Esophagus mucosa (tissue), 1 donor: Measurements from ENCODE around the gene ZNF610. TPM values are rescaled to one million over a fixed set of nuclear protein-coding genes. Genes with fewer than 3 reads are reported as not detected.
"Not testable (repeated sequence)": the region's sequence is repeated elsewhere in the genome, so short reads cannot be mapped to it uniquely, and the experiment has no call there.

Source experiments
- ATAC-seq: fragments of 200-7000 bp; cut with Tn5 transposase; one replicate; pipeline ENCODE4 v1.9.1; 2020
- total RNA-seq: library from RNA; stranded (reverse); gene quantifications from one replicate; pipeline ENCODE4 v1.2.4, GENCODE V29; 2023
- donor health status: DM: yes; HTN: yes; CAD: no.

Gene ZNF610
- total RNA-seq, result 0.24 TPM

DNA sequence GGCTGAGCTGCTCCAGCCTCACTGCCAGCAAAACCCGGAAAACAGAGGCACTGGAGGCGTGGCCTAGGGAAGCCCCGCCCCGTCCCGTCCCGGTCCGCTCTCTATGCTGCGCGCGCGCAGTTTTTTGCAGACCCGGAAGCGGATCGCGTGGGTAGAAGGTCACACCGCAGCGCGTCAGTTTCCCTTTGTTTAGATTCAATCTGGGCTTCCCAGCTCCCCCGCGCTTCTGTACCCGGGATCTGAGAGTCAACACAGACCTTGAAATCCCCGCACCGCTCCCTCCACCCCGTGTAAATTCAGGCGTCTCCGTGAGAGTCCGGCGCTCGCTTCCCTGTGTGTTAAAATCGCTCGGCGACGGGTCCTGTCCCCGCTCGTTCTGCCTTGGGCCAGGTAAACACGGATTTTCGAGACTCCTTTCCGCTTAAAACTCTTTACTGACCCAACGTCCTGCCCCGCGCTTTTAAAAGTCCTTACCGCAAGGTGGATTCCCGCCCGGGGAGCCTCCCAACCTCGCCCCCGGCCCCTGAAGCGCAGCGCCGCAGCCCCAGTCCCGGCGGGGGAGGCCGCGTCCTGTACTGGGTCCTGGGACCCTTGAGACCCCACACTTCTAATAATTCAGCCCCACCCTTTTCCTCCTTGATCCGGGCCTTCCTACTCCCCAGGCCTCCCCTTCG, at the start of gene ZNF610:
Gene ZNF610 (plus strand): TSS at position 127 of the 674 bp plus-strand sequence. CDS start 12,930 bp downstream, outside the sequence.
- peak; percentile 97 for ATAC-seq

- no peak for ATAC-seq
Measured at GRCh38 chr19:52286256-52286655, 49.8 kb upstream of the ZNF610 start.

DNA sequence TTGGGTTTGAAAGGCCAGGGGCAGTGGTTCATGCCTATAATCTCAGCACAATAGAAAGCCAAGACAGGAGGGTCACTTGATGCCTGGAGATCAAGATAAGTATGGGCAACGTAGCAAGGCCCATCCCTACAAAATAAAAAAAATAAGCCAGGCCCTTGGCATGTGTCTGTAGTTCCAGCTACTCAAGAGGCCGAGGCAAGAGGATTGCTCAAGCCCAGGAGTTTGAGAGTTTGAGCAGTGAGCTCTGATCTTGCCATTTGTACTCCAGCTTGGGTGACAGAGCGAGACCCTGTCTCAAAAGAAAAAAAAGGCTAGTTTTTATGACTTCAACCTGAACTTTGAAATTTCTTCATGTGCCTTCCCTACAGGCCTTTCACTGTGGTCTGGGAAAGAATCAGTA, 44.3 kb upstream of the ZNF610 start:
- ATAC-seq, result no peak

DNA sequence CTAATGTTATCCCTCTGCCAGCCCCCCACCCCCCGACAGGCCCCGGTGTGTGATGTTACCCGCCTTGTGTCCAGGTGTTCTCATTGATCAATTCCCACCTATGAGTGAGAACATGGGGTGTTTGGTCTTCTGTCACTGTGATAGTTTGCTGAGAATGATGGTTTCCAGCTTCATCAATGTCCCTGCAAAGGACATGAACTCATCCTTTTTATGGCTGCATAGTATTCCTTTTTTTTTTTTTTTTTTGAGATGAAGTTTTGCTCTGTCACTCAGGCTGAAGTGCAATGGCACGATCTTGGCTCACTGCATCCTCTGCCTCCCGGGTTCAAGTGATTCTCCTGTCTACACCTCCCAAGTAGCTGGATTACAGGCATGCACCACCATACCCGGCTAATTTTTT, 43.1 kb upstream of the ZNF610 start:
- not testable (repeated sequence) for ATAC-seq

- ATAC-seq, result peak; percentile 19
Measured at GRCh38 chr19:52296400-52296772, 39.7 kb upstream of the ZNF610 start.

DNA sequence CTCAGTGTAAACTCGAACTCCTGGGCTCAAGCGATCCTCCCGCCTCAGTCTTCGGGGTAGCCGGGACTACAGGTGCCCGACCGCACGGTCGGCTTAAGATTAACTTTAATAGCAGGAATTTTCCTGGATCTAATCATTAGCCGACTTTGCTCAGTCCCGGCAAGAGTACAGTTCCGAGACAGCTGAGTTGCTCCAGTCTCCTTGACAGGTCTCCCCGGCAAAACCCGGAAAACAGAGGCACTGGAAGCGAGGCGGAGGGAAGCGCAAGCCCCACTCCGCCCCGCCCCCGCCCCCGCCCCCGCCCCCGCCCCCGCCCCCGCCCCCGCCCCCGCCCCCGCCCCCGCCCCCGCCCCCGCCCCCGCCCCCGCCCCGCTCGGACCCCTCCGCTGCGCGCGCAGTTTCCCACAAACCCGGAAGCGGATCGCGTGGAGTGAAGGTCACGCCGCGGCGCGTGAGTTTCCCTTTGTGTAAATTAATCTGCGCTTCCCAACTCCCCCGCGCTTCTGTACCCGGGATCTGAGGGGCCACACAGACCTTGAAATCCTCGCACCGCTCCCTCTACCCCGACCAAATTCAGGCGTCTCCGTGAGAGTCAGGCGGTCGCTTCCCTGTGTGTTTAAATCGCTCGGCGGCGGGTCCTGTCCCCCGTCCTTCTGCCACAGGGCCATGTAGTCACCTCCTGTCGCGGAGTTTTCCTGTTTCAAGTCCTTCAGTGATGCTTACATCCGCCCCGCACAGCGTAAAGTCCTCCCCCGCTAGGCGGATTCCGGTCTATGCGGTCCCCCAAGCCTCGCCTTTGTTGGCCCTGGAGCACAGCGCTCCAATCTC, 39.1 kb upstream of the ZNF610 start, which contains the start of gene ZNF480:
Gene ZNF480 (plus strand): TSS at position 397 of the 828 bp plus-strand sequence. CDS start 3,244 bp downstream, outside the sequence.
- peak; percentile 90 for ATAC-seq

DNA sequence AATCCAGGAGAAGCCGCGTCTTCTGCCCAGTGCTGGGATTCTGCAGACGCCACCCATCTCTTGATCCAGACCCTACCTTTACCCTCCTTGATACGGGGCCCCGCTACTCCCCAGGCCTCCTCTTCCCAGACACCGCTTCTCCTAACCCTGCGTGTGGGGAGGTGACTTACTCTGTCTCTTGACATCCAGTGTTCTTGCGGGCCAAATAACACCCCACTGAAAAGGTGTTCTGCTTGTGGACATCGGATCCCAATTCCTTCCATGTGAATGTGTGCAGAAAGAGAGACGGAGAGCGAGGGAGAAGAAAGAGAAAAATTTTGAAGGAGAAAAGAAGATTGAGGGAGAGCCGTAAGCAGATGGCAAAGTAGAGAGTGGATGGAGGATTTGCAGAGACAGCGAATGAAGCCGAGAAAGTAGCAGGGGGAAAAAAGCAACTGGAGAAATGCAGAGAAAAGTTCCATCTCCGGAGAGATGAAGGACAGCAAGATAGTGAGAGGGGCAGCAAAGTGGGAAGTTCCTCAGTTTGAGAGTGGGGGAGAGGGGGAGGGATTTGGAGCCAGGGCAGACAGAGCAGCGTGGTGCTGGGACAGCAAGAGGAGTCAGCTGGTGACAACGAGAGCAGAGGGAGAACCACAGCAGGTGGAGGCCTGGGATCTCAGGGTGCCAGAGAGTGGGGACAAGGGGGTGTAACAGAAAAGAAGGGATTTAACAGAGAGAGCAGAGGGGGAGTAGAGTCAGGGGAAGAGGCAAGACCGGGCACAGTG, 38.3 kb upstream of the ZNF610 start:
- no peak for ATAC-seq

DNA sequence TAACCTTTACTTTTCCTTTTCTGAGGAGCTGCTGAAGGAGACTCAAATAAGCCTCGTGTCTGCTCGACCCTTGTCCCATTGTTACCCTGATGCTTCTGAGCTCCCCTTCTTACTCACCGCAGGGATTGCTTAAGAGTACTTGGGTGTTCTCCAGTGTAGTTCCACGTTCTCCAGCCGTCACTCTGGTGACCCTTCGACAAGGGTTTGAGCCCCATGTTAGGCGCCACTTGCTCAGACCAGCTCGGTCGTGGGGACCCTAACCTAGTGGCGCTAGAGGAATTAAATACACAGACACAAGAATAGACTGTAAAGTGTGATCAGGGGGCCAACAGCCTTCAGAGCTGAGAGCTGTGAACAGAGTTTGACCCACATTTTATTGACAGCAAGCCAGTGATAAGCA, 28.8 kb upstream of the ZNF610 start:
- ATAC-seq, result no peak

GRCh38 chr19:52322429-52322828, 13.6 kb upstream of the ZNF610 start:
- no peak for ATAC-seq

- no peak for ATAC-seq
Measured at GRCh38 chr19:52331757-52332156, 4.3 kb upstream of the ZNF610 start.

- peak; percentile 37 for ATAC-seq
Measured at GRCh38 chr19:52335768-52336116, 301 bp upstream of the ZNF610 start.

- no peak for ATAC-seq
Measured at GRCh38 chr19:52336791-52337381, 843 bp downstream of the ZNF610 start.

GRCh38 chr19:52339022-52339421, 3.0 kb downstream of the ZNF610 start:
- not testable (repeated sequence) for ATAC-seq

GRCh38 chr19:52343548-52343947, 7.5 kb downstream of the ZNF610 start:
- no peak for ATAC-seq

DNA sequence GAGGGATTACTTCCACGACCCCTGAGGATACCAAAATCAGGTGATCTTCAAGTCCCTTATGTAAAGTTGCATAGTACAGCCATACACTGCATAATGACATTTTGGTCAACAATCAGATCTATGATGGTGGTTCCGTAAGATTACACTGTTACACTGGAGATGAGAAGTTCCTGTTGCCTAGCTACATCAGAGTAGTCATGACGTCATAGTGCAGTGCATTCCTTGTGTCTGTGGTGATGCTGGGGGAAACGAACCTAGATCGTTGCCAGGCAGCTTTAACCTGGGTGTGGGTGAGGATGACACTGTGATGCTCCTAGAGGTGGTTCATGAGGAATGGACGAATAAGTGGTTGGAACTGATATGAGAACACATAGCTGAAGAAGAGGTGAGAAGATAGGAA, 9.1 kb downstream of the ZNF610 start:
- no peak for ATAC-seq

DNA sequence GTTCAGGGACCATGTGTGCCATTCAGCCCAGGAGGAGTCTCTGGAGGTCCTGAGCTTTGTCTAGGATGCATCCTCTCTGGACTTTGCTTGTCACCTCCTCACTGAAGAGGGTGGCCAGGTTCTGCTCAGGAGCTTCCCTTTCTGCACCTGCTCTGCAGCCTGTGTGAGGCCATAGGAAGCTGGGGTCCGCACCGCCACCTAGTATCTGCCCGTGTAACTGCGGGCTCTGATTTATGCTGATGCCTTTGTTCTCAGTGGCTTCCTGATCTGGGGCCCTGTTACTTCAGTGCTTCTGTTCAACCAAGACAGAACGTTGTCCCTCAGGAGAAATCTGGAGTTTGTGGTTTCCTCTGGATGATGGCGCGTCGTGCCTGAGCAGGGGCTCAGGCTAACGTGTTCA, 15.5 kb downstream of the ZNF610 start:
- no peak for ATAC-seq

DNA sequence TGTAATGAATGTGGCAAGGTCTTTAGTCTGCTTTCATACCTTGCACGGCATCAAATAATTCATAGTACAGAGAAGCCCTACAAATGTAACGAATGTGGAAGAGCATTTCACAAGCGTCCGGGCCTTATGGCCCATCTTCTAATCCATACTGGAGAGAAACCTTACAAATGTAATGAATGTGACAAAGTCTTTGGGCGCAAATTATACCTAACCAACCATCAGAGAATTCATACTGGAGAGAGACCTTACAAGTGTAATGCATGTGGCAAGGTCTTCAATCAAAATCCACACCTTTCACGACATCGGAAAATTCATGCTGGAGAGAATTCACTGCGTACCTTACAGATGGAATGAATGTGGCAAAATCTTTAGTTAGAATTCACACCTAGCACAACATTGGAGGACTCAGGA, 30.4 kb downstream of the ZNF610 start:
- ATAC-seq, result no peak

DNA sequence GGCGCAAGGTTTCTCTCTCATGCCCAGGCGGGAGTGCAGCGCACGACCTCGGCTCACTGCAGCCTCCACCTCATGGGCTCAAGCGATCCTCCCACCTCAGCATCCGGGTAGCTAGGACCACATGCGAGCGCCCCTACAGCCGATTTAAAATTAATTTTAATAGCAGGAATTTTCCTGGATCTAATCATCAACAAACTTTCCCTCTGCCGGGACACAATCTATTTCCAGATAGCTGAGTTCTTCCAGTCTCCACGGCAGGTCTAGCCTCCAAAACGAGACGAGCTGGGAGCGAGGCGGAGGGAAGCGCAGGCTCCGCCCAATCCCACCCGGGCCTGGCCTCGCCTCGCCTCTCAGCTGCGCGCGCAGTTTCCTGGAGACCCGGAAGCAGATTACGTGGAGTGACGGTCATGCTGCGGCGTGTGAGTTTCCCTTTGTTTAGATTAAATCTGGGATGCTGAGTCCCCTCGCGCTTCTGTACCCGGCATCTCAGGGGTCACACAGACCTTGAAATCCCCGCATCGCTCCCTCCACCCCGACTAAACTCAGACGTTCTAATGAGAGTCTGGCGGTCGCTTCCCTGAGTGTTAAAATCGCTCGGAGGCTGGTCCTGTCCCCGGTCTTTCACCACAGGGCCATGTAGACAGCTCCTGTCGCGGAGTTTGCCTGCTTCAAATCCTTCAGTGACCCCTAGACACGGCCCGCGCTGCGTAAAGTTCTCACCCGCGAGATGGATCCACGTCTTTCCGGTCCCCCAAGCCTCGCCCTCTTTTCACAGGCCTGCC, 33.7 kb downstream of the ZNF610 start, which contains the start of gene ZNF880:
Gene ZNF880 (plus strand): TSS at position 365 of the 782 bp plus-strand sequence. CDS start 43 bp downstream, at position 408.
- ATAC-seq, result peak; percentile 99

DNA sequence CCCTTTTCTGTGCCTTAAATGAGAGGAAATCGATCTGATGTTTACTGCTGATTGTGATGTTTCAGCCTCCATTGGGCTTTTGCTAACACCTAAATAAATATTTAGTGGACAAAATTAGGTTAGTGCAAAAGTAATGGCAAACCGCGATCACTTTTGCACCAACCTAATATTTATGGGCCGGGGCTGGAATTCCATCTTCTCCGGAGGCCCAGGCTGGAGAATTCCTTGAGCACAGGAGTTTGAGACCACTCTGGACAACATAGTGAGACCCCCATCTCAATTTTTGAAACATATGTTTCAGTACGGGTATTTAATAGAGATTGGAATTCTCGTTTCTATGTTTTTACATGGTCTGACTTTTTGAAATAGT, 34.3 kb downstream of the ZNF610 start:
- ATAC-seq, result no peak

DNA sequence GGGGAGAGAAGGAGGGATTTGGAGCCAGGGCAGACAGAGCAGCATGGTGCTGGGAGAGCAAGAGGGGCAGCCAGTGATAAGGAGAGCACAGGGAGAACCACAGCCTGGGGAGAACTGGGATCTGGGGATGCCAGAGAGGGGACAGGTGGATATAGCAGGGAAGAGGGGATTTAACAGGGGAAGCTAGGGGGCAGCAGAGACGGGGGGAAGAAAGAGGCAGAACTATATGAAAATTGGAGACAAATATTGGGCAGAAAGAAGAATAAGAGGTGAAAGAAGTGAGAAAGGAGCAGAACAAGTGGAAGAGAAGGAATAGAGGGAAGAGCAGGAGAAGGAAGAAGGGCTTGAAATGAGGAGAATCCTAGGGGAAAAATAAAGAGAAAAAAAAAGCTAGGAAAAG, 55.1 kb downstream of the ZNF610 start:
- no peak for ATAC-seq

- peak; percentile 100 for ATAC-seq
Measured at GRCh38 chr19:52397310-52398080, 61.5 kb downstream of the ZNF610 start, which contains the start of gene ZNF528. ZNF528 (plus strand) TSS chr19:52397849; CDS start chr19:52402014, 4,165 bp downstream.
